GM12801 (cell line): ENCODE results near the gene ZNF140.

Experiments used
- TF ChIP-seq, protein P1 (sequence below): IDR thresholded peaks from one replicate; pipeline ENCODE4 v1.5.1; 2011; ENCODE audit warnings: control low read depth; ENCODE audit not compliant: insufficient read length; ENCODE audit errors: extremely low read depth

Gene ZNF140

DNA sequence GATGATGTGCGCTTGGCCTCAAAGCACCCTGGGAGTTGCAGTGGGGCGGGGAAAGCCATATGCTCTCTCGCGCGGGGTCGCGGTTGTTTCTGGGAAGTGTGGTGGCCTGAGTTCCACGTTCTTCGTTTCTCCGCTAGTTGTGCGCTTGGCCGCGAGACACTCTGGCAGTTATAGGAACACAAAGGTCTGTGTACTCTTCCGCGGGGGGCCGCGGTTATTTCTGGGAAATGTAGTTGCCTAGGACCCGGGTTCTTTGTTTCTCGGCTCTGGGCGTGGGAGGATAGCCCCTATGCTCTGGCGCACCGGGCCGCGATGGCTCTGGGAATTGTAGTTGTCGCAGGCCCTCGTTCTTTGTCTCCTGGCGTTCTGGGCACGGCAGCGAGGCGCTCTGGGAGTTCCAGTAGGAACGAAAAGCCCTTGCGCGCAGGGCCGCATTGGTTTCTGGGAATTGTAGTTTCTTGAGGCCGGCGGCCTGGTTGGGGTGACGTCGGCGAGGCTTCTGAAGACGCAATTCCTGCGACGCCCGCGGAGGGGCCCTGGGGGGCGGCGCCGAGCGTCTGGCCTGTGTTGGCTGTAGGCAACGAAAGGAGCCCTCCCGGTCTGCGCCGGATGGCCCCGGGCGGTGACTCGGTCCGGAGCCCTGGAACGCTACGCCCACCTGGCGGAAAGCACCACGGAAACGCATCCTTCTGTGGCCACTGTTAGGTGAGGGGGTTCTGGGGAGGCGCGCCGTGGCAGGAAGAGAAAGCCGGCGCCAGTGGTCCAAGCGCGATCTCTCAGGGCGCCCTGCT lies at the start of gene ZNF140:
Gene ZNF140 (plus strand): TSS at position 556 of the 791 bp plus-strand sequence. CDS start 398 bp downstream, outside the sequence.
- TF ChIP-seq, protein P1, sequence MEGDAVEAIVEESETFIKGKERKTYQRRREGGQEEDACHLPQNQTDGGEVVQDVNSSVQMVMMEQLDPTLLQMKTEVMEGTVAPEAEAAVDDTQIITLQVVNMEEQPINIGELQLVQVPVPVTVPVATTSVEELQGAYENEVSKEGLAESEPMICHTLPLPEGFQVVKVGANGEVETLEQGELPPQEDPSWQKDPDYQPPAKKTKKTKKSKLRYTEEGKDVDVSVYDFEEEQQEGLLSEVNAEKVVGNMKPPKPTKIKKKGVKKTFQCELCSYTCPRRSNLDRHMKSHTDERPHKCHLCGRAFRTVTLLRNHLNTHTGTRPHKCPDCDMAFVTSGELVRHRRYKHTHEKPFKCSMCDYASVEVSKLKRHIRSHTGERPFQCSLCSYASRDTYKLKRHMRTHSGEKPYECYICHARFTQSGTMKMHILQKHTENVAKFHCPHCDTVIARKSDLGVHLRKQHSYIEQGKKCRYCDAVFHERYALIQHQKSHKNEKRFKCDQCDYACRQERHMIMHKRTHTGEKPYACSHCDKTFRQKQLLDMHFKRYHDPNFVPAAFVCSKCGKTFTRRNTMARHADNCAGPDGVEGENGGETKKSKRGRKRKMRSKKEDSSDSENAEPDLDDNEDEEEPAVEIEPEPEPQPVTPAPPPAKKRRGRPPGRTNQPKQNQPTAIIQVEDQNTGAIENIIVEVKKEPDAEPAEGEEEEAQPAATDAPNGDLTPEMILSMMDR = no peak

DNA sequence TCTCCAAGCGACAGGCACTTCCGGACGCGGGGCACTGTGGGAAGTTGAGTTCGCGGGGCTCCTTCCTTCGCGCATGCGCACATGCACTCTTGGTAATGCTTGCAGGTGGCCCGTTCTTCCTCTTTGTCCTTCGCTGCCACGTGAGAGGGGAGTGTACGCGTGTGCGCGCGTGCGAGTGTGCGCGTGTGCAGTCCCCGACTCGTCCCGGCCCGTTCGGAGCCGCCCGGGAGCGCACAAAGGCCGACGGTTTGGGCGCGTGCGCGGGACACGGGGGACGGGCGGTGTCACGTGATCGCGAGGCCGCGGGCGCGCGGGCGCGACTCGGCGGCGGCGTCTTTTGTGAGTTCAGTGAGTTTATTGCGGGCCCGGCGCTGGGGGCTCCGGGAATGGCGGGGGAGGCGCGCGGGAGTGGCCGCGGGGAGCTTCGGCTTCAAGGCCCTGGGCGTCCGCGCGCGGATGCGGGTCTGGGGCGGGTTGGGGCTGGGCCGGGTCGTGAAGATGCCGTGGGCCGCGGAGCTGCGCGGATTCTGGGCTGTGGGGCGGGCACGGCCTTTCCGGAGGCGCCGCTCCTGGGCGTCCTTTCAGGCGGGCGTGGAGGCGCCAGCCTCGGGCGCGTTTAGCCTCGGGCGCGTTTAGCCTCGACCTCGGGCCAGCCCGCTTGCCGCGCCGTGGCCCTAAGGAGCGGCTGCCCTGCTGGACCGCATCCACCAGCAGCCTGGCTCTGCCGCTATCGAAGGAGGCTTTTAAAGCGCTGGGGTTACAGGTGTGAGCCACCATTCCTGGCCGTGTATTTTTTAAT lies 43.3 kb upstream of the ZNF140 start, which contains the start of gene ZNF84:
Gene ZNF84 (plus strand): TSS at position 303 of the 799 bp plus-strand sequence. CDS start 3,959 bp downstream, outside the sequence.
- TF ChIP-seq, protein P1 = no peak

DNA sequence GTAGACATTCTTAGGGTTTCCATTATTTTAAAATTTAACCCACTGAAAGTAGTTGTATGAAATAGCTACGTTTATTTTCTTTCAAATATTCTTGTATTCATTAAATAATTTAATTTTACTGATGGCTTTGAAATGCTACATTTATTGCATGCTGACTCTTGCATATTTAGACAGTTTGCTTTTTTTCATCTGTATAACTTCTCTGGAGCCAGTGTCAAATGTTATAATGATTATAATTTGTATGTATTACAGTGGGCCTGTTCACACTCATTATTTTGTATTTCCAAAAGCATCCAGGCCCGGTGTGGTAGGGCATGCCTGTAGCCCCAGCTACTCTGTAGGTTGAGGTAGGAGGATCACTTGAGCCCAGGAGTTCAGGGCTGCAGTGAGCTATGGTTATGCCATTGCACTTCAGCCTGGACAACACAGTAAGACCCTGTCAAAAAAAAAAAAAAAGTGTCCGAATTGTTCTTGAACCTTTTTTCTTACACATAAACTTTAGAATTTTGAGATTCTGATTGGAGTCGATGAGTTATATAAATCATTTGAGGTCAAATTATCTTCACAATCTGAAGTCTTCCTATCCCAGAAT lies 42.5 kb upstream of the ZNF140 start:
- TF ChIP-seq, protein P1 = no peak

DNA sequence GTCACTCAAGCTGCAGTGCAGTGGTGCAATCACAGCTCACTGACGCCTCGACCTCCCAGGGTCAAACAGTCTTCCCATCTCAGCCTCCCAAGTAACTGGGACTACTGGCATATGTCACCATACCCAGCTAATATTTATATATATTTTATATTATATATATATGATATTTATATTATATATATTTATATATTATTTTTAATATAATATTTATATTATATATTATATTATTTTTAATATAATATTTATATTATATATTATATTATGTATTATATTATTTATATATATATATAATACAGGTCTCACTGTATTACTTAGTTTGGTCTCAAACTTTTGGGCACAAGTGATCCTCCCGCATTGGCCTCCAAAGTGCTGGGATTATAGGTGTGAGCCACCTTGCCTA lies 34.0 kb upstream of the ZNF140 start:
- TF ChIP-seq, protein P1 = no peak

DNA sequence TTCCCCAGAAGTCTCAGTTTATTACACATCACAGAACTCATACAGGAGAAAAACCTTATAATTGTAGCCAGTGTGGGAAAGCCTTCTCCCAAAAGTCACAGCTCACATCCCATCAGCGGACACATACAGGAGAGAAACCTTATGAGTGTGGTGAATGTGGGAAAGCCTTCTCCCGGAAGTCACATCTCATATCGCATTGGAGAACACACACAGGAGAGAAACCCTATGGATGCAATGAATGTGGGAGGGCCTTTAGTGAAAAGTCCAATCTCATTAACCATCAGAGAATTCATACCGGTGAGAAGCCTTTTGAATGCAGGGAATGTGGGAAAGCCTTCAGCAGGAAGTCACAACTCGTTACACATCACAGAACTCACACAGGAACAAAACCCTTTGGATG lies 23.3 kb upstream of the ZNF140 start:
- TF ChIP-seq, protein P1 = no peak

DNA sequence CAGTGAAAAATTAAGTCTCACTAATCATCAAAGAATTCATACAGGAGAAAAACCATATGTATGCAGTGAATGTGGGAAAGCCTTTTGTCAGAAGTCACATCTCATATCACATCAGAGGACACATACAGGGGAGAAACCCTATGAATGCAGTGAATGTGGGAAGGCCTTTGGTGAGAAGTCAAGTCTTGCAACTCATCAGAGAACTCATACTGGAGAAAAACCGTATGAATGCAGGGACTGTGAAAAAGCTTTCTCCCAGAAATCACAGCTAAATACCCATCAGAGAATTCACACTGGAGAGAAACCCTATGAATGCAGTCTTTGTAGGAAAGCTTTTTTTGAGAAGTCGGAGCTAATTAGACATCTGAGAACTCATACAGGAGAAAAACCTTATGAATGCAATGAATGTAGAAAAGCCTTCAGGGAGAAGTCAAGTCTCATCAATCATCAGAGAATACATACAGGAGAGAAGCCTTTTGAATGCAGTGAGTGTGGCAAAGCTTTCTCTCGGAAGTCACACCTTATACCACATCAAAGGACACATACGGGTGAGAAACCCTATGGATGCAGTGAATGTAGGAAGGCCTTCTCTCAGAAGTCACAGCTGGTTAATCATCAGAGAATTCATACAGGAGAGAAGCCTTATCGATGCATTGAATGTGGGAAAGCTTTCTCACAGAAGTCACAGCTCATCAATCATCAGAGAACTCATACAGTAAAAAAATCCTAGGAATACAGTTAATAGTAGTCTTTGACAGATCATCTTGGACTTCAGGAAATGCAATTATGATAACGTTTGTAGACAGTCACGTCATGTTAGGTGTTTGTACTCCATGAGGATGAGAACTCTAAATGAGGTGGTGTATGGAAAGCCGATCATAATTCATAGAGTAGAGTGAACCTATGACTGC lies 22.3 kb upstream of the ZNF140 start:
- TF ChIP-seq, protein P1 = no peak
